Body of pancreas (tissue), 4 donors: ENCODE data around the gene RBM11. TPM values are rescaled to one million over a fixed set of nuclear protein-coding genes. Genes with fewer than 3 reads are reported as not detected.

Experiments
- ATAC-seq: fragments of 150-250 bp; one replicate; pipeline ENCODE4 v1.9.1; 2016
- DNase-seq, 4 donors: peaks; one replicate each; pipeline ENCODE4 v3.0.0-alpha.2; 2019
- H3K27ac ChIP-seq, 4 donors: fragments of 200-600 bp; sonication (generic); 1 replicate in 3 of 4; 2 replicates in 1 of 4; pipeline versions ENCODE4 v1.5.1 to v1.6.1; 2016 to 2019; ENCODE audit warnings: mild to moderate bottlenecking in 1 of 4, mixed read lengths in 1 of 4, moderate library complexity in 1 of 4
- H3K27me3 ChIP-seq, 2 donors: fragments of 200-600 bp; sonication (generic); one replicate each; pipeline ENCODE4 v1.6.0; 2016; ENCODE audit warnings: mild to moderate bottlenecking in 1 of 2
- H3K36me3 ChIP-seq, 2 donors: fragments of 200-600 bp; sonication (generic); replicated peaks in 1 of 2; 2 replicates each; pipeline ENCODE4 v1.5.1; 2016; ENCODE audit warnings: low read depth in 2 of 2; ENCODE audit not compliant: insufficient read depth in 1 of 2
- H3K4me1 ChIP-seq: fragments of 200-600 bp; sonication (generic); one replicate; pipeline ENCODE4 v1.6.0; 2016
- H3K4me3 ChIP-seq, 2 donors: fragments of 200-600 bp; sonication (generic); 1 replicate in 1 of 2; 2 replicates in 1 of 2; pipeline ENCODE4 v1.5.1; 2016 to 2019
- H3K9me3 ChIP-seq, 3 donors: fragments of 200-600 bp; sonication (generic); 1 replicate in 2 of 3; 2 replicates in 1 of 3; pipeline ENCODE4 v1.5.1; 2016
- CTCF ChIP-seq, 7 experiments: fragments of 450-650 bp in 4 of 7; fragments of 200-600 bp in 3 of 7; sonication (generic) in 3 of 7; IDR thresholded peaks; one replicate each; pipeline ENCODE4 v1.5.1; 2016 to 2019; ENCODE audit warnings: antibody characterized with exemption in 7 of 7
- POLR2A ChIP-seq, 3 donors: fragments of 450-650 bp; IDR thresholded peaks; one replicate each; pipeline ENCODE4 v1.6.1; 2016; ENCODE audit warnings: antibody characterized with exemption in 3 of 3, mild to moderate bottlenecking in 2 of 3
- WGBS, 2 donors: methylation state at CpG; one replicate each; pipeline ENCODE4 v1.1.5; 2017; 5-methylcytosine and 5-hydroxymethylcytosine counted together
- intact Hi-C: fragments of 100-400 bp; cut with DNase I; formaldehyde crosslinking; loops from one replicate; pipeline ENCODE4 v1.15.1; 2023
- total RNA-seq, 2 donors: library from RNA; depleted of rRNA; stranded (reverse); fragments of >200 nt; gene quantifications; one replicate each; pipeline ENCODE4 v1.1.0, GENCODE V29; 2016

RBM11 gene
- total RNA-seq, 2 donors from 2014 or later, result 0.52 TPM; not detected in 1

- no peak overlapping the region for H3K4me3 ChIP-seq
- ATAC-seq (no peak), DNase-seq (no peak)
- no peak overlapping the region for H3K27ac ChIP-seq
- WGBS, 2 donors, result 75 to 78% methylated on average over 2 of the region's 2 CpGs
- TF ChIP-seq POLR2A (IDR thresholded peaks at IDR 0.05) (no peak), CTCF (IDR thresholded peaks at IDR 0.05) (no peak)
- H3K27me3 ChIP-seq, result no peaks in the 10 kb centered on the region
- no peaks in the 10 kb centered on the region for H3K36me3 ChIP-seq
- intact Hi-C loops, result no loop called here
- H3K4me1 ChIP-seq, result no peaks in the 10 kb centered on the region
- no peaks in the 10 kb centered on the region for H3K9me3 ChIP-seq
These were observed 49.1 kb downstream of the RBM11 start for GRCh38 chr21:14265023-14265422.

GRCh38 chr21:14267076-14267475 lies 51.1 kb downstream of the RBM11 start:
- ATAC-seq (no peak), DNase-seq (no peak)
- intact Hi-C loops, result no loop called here
- Histone ChIP-seq H3K27me3 (no peaks in the 10 kb centered on the region), H3K4me3 (no peak overlapping the region), H3K27ac (no peak overlapping the region), H3K36me3 (no peaks in the 10 kb centered on the region), H3K4me1 (no peaks in the 10 kb centered on the region), H3K9me3 (no peaks in the 10 kb centered on the region)
- TF ChIP-seq POLR2A (IDR thresholded peaks at IDR 0.05), result no peak
- TF ChIP-seq CTCF (IDR thresholded peaks at IDR 0.05), result no peak

GRCh38 chr21:14270631-14271030 lies 54.7 kb downstream of the RBM11 start:
- Histone ChIP-seq H3K36me3 (no peaks in the 10 kb centered on the region), H3K4me3 (no peak overlapping the region), H3K27me3 (no peaks in the 10 kb centered on the region), H3K4me1 (peaks cover 11% of the 10 kb centered on the region), H3K9me3 (no peaks in the 10 kb centered on the region), H3K27ac (no peak overlapping the region)
- no peak for ATAC-seq
- no peak for DNase-seq
- 76 to 80% methylated on average over 2 of the region's 2 CpGs for WGBS, 2 donors
- intact Hi-C loops, result no loop called here
- TF ChIP-seq POLR2A (IDR thresholded peaks at IDR 0.05), result no peak
- TF ChIP-seq CTCF (IDR thresholded peaks at IDR 0.05), result no peak

- TF ChIP-seq CTCF (IDR thresholded peaks at IDR 0.05), result no peak
- no peak for TF ChIP-seq POLR2A (IDR thresholded peaks at IDR 0.05)
- ATAC-seq, result no peak
These were observed 55.1 kb downstream of the RBM11 start for GRCh38 chr21:14271053-14271452.

GRCh38 chr21:14271641-14272040 lies 55.7 kb downstream of the RBM11 start:
- Histone ChIP-seq H3K9me3 (no peaks in the 10 kb centered on the region), H3K27me3 (no peaks in the 10 kb centered on the region), H3K36me3 (no peaks in the 10 kb centered on the region), H3K4me3 (no peak overlapping the region), H3K27ac (no peak overlapping the region), H3K4me1 (peaks cover 11% of the 10 kb centered on the region)
- TF ChIP-seq POLR2A (IDR thresholded peaks at IDR 0.05), result no peak
- TF ChIP-seq CTCF (IDR thresholded peaks at IDR 0.05), result no peak
- no peak for DNase-seq
- WGBS, 2 donors, result 75 to 86% methylated on average over 6 of the region's 6 CpGs
- intact Hi-C loops, result no loop called here
- ATAC-seq, result no peak

More at GRCh38 chr21:14271053-14271452, 55.1 kb downstream of the RBM11 start:
- Histone ChIP-seq H3K27ac (no peak overlapping the region), H3K27me3 (no peaks in the 10 kb centered on the region), H3K36me3 (no peaks in the 10 kb centered on the region), H3K9me3 (no peaks in the 10 kb centered on the region), H3K4me3 (no peak overlapping the region), H3K4me1 (peaks cover 11% of the 10 kb centered on the region)
- 66 to 78% methylated on average over 3 of the region's 3 CpGs for WGBS, 2 donors
- no peak for DNase-seq
- intact Hi-C loops, result no loop called here
